HEK293 (cell line): ENCODE measurements around the gene DPF3.

ENCODE experiments used
- CTCF ChIA-PET: fragments of 350-600 bp; formaldehyde crosslinking; extraction: SDS; loops from one replicate; lab custom pipeline; 2021; ENCODE audit warnings: antibody characterized with exemption; lab: Yijun Ruan, JAX
- POLR2A ChIA-PET: fragments of 300-600 bp; formaldehyde crosslinking; extraction: SDS; loops from one replicate; lab custom pipeline; 2020; ENCODE audit warnings: antibody characterized with exemption, inconsistent platforms; lab: Yijun Ruan, JAX
- H3K27ac ChIP-seq: fragments of 200-500 bp; sonication (Bioruptor generic); 2 replicates; pipeline ENCODE4 v1.5.1; 2014; ENCODE audit warnings: low read depth, low read length, control low read depth, inconsistent platforms; ENCODE audit errors: extremely low read depth
- H3K36me3 ChIP-seq, 2 experiments: fragments of 200-500 bp in 1 of 2; sonication (Bioruptor generic) in 1 of 2; 1 replicate in 1 of 2; 2 replicates in 1 of 2; pipeline ENCODE4 v1.5.1; 2014 to 2017; ENCODE audit warnings: inconsistent platforms in 2 of 2, low read length in 2 of 2; ENCODE audit not compliant: control insufficient read depth in 2 of 2, insufficient read depth in 1 of 2
- H3K4me1 ChIP-seq: fragments of 200-500 bp; sonication (Bioruptor generic); 2 replicates; pipeline ENCODE4 v1.5.1; 2014; ENCODE audit warnings: mild to moderate bottlenecking, low read length, inconsistent platforms; ENCODE audit not compliant: control insufficient read depth, insufficient read depth
- H3K4me3 ChIP-seq: 2 replicates; pipeline ENCODE4 v1.5.1; 2011; ENCODE audit warnings: low read depth, mild to moderate bottlenecking, control low read depth, low read length, moderate library complexity
- H3K9me3 ChIP-seq: fragments of 200-500 bp; sonication (Bioruptor generic); 2 replicates; pipeline ENCODE4 v1.5.1; 2014; ENCODE audit warnings: low read depth, low read length, inconsistent platforms; ENCODE audit not compliant: control insufficient read depth, insufficient read depth
- MEIS1 ChIP-seq: sonication (generic); formaldehyde crosslinking; IDR thresholded peaks from 2 replicates; pipeline ENCODE4 v1.8.1; 2022; ENCODE audit warnings: missing genetic modification reagents, mild to moderate bottlenecking, borderline replicate concordance
- PRDM1 ChIP-seq: fragments of 450-650 bp; formaldehyde crosslinking; IDR thresholded peaks from 2 replicates; pipeline ENCODE4; 2016; ENCODE audit warnings: missing biosample characterization, missing genetic modification characterization
- SCRT1 ChIP-seq: fragments of 450-650 bp; formaldehyde crosslinking; IDR thresholded peaks from 2 replicates; pipeline ENCODE4 v1.5.1; 2016; ENCODE audit warnings: missing biosample characterization, missing genetic modification characterization, borderline replicate concordance
- WT1 ChIP-seq: fragments of 450-650 bp; formaldehyde crosslinking; IDR thresholded peaks from 2 replicates; pipeline ENCODE4 v1.5.1; 2016; ENCODE audit warnings: missing biosample characterization, missing genetic modification characterization
- ZBTB21 ChIP-seq: fragments of 450-650 bp; formaldehyde crosslinking; IDR thresholded peaks from 2 replicates; pipeline ENCODE4 v1.5.1; 2017; ENCODE audit warnings: missing biosample characterization, missing genetic modification characterization
- ZBTB49 ChIP-seq: fragments of 450-650 bp; formaldehyde crosslinking; IDR thresholded peaks from 2 replicates; pipeline ENCODE4 v1.5.1; 2016; ENCODE audit warnings: missing biosample characterization, missing genetic modification characterization, low read depth
- ZNF155 ChIP-seq: fragments of 450-650 bp; formaldehyde crosslinking; IDR thresholded peaks from 2 replicates; pipeline ENCODE4 v1.5.1; 2016; ENCODE audit warnings: missing biosample characterization, missing genetic modification characterization
- ZNF248 ChIP-seq: fragments of 450-650 bp; formaldehyde crosslinking; IDR thresholded peaks from 2 replicates; pipeline ENCODE4 v1.5.1; 2017; ENCODE audit warnings: missing biosample characterization, missing genetic modification characterization
- ZNF280D ChIP-seq: fragments of 450-650 bp; formaldehyde crosslinking; IDR thresholded peaks from 2 replicates; pipeline ENCODE4 v1.5.1; 2016; ENCODE audit warnings: missing biosample characterization, missing genetic modification characterization
- ZNF292 ChIP-seq: fragments of 450-650 bp; formaldehyde crosslinking; IDR thresholded peaks from 2 replicates; pipeline ENCODE4 v1.5.1; 2016; ENCODE audit warnings: low read depth, missing biosample characterization, missing genetic modification characterization, borderline replicate concordance
- ZNF473 ChIP-seq: fragments of 450-650 bp; formaldehyde crosslinking; IDR thresholded peaks from 2 replicates; pipeline ENCODE4 v1.5.1; 2017; ENCODE audit warnings: missing biosample characterization, missing genetic modification characterization
- ZNF510 ChIP-seq: fragments of 450-650 bp; formaldehyde crosslinking; IDR thresholded peaks from 2 replicates; pipeline ENCODE4 v1.5.1; 2018; ENCODE audit warnings: mild to moderate bottlenecking, missing genetic modification characterization, missing biosample characterization; ENCODE audit not compliant: insufficient replicate concordance
- ZNF518A ChIP-seq: fragments of 450-650 bp; formaldehyde crosslinking; conservative IDR thresholded peaks from 2 replicates; pipeline ENCODE4 v1.5.1; 2016; ENCODE audit warnings: low read depth, missing biosample characterization, missing genetic modification characterization
- ZNF596 ChIP-seq: fragments of 450-650 bp; IDR thresholded peaks from 2 replicates; pipeline ENCODE4 v1.5.0; 2018; ENCODE audit warnings: missing biosample characterization, mild to moderate bottlenecking, missing genetic modification characterization, moderate library complexity
- ZNF677 ChIP-seq: fragments of 450-650 bp; IDR thresholded peaks from 2 replicates; pipeline ENCODE4 v1.5.0; 2018; ENCODE audit warnings: missing biosample characterization, mild to moderate bottlenecking, missing genetic modification characterization, moderate library complexity
- ZNF791 ChIP-seq: fragments of 450-650 bp; formaldehyde crosslinking; IDR thresholded peaks from 2 replicates; pipeline ENCODE4 v1.5.1; 2016; ENCODE audit warnings: missing biosample characterization, missing genetic modification characterization
- ZNF792 ChIP-seq: fragments of 450-650 bp; formaldehyde crosslinking; IDR thresholded peaks from 2 replicates; pipeline ENCODE4 v1.5.1; 2016; ENCODE audit warnings: missing biosample characterization, missing genetic modification characterization
- ZSCAN5A ChIP-seq: fragments of 450-650 bp; formaldehyde crosslinking; IDR thresholded peaks from 2 replicates; pipeline ENCODE4 v1.5.1; 2016; ENCODE audit warnings: missing biosample characterization, missing genetic modification characterization
- TF ChIP-seq, protein P1 (sequence below): fragments of 450-650 bp; formaldehyde crosslinking; IDR thresholded peaks from 2 replicates; pipeline ENCODE4 v1.5.1; 2016; ENCODE audit warnings: missing biosample characterization, missing genetic modification characterization

DPF3 gene

DNA sequence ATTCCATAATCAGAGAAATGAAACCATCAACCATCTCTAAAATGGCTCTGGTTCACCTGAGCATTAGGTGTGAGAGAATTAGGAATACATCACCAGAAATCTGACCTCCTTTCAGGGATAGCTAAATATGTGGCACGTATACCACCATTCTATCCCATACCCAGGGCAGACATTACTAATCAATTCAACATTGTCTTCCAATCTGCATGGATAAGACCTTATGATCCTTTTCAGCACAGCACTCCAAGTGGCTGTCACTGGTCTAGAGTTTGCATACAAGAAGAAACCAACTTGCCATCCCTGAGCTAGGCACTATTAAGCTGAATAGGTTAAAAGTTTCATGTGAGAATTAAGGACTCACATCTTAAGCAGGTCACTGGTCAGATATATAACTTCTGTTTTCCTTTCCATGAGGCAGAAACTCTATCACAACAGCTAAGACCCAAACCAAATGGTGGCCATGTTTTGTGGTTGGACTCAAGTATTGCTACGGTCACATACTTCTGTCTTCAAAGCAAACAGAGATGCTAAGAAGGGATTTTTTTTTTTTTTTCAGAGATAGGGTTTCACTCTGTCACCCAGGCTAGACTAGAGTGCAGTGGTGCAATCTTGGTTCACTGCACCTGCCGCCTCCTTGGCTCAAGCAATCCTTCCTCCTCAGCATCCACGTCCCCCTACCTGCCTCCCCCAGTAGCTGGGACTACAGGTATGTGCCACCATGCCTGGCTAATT lies 249.0 kb downstream of the DPF3 start (continued):
- TF ChIP-seq ZBTB49 (no peak), ZNF596 (no peak), SCRT1 (no peak), WT1 (tag by site-specific recombination) (no peak), ZBTB21 (tag by site-specific recombination) (no peak), ZNF473 (no peak)

DNA sequence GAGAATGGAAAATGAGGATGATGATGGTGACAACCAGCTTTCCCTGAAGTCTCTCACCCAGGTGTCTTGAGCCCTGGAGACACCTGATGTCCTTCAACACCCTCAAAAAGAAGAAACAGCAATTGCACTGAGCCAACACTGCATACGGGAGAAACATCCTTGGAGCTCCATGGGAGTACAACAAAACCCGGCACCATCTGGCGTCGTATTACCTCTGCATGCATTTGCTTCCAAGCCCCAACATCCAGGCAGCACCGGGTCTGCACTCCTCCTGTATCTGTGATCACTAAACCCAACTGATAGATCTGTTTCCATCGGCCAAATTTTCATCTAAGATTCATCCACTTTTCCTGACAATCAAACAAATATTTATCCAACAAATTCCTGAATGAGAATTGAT lies 249.9 kb downstream of the DPF3 start:
- Histone ChIP-seq H3K36me3 (no peaks in the 10 kb centered on the region), H3K4me1 (no peaks in the 10 kb centered on the region), H3K9me3 (no peaks in the 10 kb centered on the region), H3K4me3 (no peak overlapping the region), H3K27ac (no peak overlapping the region)
- POLR2A ChIA-PET = no interaction called here
- TF ChIP-seq ZNF792 (tag by site-specific recombination) = no peak
- no peak for TF ChIP-seq ZNF292 (tag by site-specific recombination)
- TF ChIP-seq ZBTB21 (tag by site-specific recombination) = no peak
- TF ChIP-seq, protein P1, sequence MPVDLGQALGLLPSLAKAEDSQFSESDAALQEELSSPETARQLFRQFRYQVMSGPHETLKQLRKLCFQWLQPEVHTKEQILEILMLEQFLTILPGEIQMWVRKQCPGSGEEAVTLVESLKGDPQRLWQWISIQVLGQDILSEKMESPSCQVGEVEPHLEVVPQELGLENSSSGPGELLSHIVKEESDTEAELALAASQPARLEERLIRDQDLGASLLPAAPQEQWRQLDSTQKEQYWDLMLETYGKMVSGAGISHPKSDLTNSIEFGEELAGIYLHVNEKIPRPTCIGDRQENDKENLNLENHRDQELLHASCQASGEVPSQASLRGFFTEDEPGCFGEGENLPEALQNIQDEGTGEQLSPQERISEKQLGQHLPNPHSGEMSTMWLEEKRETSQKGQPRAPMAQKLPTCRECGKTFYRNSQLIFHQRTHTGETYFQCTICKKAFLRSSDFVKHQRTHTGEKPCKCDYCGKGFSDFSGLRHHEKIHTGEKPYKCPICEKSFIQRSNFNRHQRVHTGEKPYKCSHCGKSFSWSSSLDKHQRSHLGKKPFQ (tag by site-specific recombination) = no peak
- no peak for TF ChIP-seq ZNF280D (tag by site-specific recombination)
- no peak for TF ChIP-seq MEIS1 (CRISPR knock-in tag)
- no peak for TF ChIP-seq ZNF248 (tag by site-specific recombination)
- CTCF ChIA-PET = no interaction called here

DNA sequence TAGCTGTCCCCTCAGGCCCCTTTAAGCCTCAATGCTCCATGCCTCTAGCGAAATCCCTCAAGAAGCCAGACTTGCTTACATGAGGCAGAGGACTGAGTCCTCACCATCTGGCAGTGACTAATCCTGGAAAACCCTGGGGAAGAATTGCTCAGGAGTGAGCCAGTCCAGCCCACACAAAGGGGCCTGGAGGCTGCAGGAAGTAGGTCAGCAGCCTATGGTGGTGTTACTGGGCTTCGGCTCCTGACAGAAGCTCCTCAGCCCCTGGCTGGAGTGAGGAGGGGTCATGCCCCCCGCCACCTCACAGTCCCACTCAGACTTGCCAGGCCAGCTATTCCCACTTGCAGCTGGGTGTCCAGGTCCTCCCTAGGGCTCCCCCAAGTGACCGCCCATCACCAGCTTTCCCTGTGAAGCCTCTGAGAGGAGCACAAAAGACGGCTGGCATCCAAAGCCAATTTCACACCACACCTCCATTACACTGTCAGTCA lies 250.5 kb downstream of the DPF3 start:
- no peaks in the 10 kb centered on the region for H3K36me3 ChIP-seq
- CTCF ChIA-PET = interaction anchor here (0.7 kb wide), 1 partner anchor 130 kb away, joined by 3 read pairs; no protein-coding TSS in a partner anchor
- H3K4me1 ChIP-seq = no peaks in the 10 kb centered on the region
- POLR2A ChIA-PET = no interaction called here
- H3K9me3 ChIP-seq = no peaks in the 10 kb centered on the region
- H3K27ac ChIP-seq = no peak overlapping the region
- H3K4me3 ChIP-seq = no peak overlapping the region
- TF ChIP-seq ZNF155 = no peak
- no peak for TF ChIP-seq ZNF596
- no peak for TF ChIP-seq ZNF510 (tag by site-specific recombination)
- TF ChIP-seq ZNF677 (tag by site-specific recombination) = no peak
- TF ChIP-seq MEIS1 (CRISPR knock-in tag) = no peak
- TF ChIP-seq ZNF791 (tag by site-specific recombination) = no peak
- TF ChIP-seq ZNF518A (tag by site-specific recombination) = no peak
- no peak for TF ChIP-seq ZSCAN5A (tag by site-specific recombination)
- no peak for TF ChIP-seq PRDM1
